A549 (cell line): Measurements from ENCODE around the gene OPN5. TPM values are rescaled to one million over a fixed set of nuclear protein-coding genes. Genes with fewer than 3 reads are reported as not detected.

Experiments
- ATAC-seq, 2 experiments: fragments of 200-7000 bp in 1 of 2; fragments of >200 bp in 1 of 2; cut with Nextera tagmentation in 1 of 2; cut with Tn5 transposase in 1 of 2; 3 replicates each; pipeline versions ENCODE4 v1.8.0 to v1.9.1; 2018 to 2020; ENCODE audit warnings: mild to moderate bottlenecking in 1 of 2, moderate library complexity in 1 of 2
- CTCF ChIA-PET: fragments of 300-600 bp; sonication (Branson Sonifier 250); formaldehyde crosslinking; extraction: SDS; loops from one replicate; lab custom pipeline; 2021; ENCODE audit warnings: antibody characterized with exemption, inconsistent platforms; lab: Yijun Ruan, JAX
- POLR2A ChIA-PET: fragments of 350-600 bp; formaldehyde crosslinking; extraction: SDS; loops from one replicate; lab custom pipeline; 2021; ENCODE audit warnings: antibody characterized with exemption, inconsistent platforms; lab: Yijun Ruan, JAX
- DNase-seq, 2 experiments: peaks; one replicate each; pipeline versions ENCODE4 v3.0.0 to v3.0.0-alpha.2; 2011 to 2016; ENCODE audit warnings: low read depth in 1 of 2, low spot score in 1 of 2
- FAIRE-seq: peaks from 2 replicates; lab custom pipeline; 2011; peaks lifted over from hg19 to GRCh38; lab: Jason Lieb, UNC
- H3K27ac ChIP-seq, 2 experiments: fragments of >200 bp; sonication (Bioruptor Twin); formaldehyde crosslinking; 3 replicates each; pipeline ENCODE4 v1.5.1; 2016 to 2017
- H3K4me1 ChIP-seq: fragments of >200 bp; sonication (Bioruptor Twin); formaldehyde crosslinking; 3 replicates; pipeline ENCODE4 v1.6.1; 2016
- H3K4me2 ChIP-seq: fragments of >200 bp; sonication (Bioruptor Twin); formaldehyde crosslinking; 3 replicates; pipeline ENCODE4 v1.6.1; 2016
- H3K4me3 ChIP-seq: fragments of >200 bp; sonication (Bioruptor Twin); formaldehyde crosslinking; 3 replicates; pipeline ENCODE4 v1.5.1; 2016
- H3K9me3 ChIP-seq: fragments of >200 bp; sonication (Bioruptor Twin); formaldehyde crosslinking; 3 replicates; pipeline ENCODE4 v1.6.1; 2016
- BHLHE40 ChIP-seq: IDR thresholded peaks from 2 replicates; pipeline ENCODE4 v1.6.1; 2012; ENCODE audit warnings: low read depth, low read length, inconsistent platforms
- CBX8 ChIP-seq: fragments of 200-600 bp; sonication (generic); IDR thresholded peaks from 2 replicates; pipeline ENCODE4 v1.6.1; 2016
- CEBPB ChIP-seq, 2 experiments: fragments of >200 bp in 1 of 2; sonication (Bioruptor Twin) in 1 of 2; formaldehyde crosslinking in 1 of 2; IDR thresholded peaks; 2 replicates each; pipeline ENCODE4 v1.6.1; 2012 to 2016
- CHD4 ChIP-seq: fragments of 200-600 bp; sonication (generic); IDR thresholded peaks from 2 replicates; pipeline ENCODE4 v1.6.1; 2016; ENCODE audit warnings: antibody characterized with exemption, mild to moderate bottlenecking, borderline replicate concordance
- EHF ChIP-seq: fragments of 250-450 bp; sonication (Bioruptor Pico); IDR thresholded peaks from 2 replicates; pipeline ENCODE4 v1.5.0; 2020; ENCODE audit warnings: mild to moderate bottlenecking
- EHMT2 ChIP-seq: fragments of 200-600 bp; sonication (generic); IDR thresholded peaks from 2 replicates; pipeline ENCODE4 v1.6.1; 2016; ENCODE audit warnings: antibody characterized with exemption, low read depth, mild to moderate bottlenecking, moderate library complexity
- ELK1 ChIP-seq: fragments of 150-350 bp; IDR thresholded peaks from 2 replicates; pipeline ENCODE4 v1.6.1; 2014; ENCODE audit warnings: low read depth, mild to moderate bottlenecking, low read length
- EP300 ChIP-seq, 2 experiments: fragments of >200 bp; sonication (Bioruptor Twin); formaldehyde crosslinking; IDR thresholded peaks; 2 replicates in 1 of 2; 3 replicates in 1 of 2; pipeline ENCODE4 v1.6.1; 2016 to 2017
- FOSL2 ChIP-seq, 2 experiments: fragments of 450-650 bp in 1 of 2; fragments of >200 bp in 1 of 2; sonication (Bioruptor Twin) in 1 of 2; formaldehyde crosslinking; IDR thresholded peaks; 2 replicates each; pipeline versions ENCODE4 v1.5.0 to v1.6.1; 2016 to 2020; ENCODE audit warnings: mild to moderate bottlenecking in 1 of 2, moderate library complexity in 1 of 2
- HDAC2 ChIP-seq: fragments of 200-600 bp; sonication (generic); IDR thresholded peaks from 2 replicates; pipeline ENCODE4 v1.6.1; 2016
- HES2 ChIP-seq: fragments of >200 bp; sonication (Bioruptor Twin); formaldehyde crosslinking; IDR thresholded peaks from 2 replicates; pipeline ENCODE4 v1.6.1; 2016
- HEYL ChIP-seq: fragments of 250-450 bp; sonication (Bioruptor Pico); IDR thresholded peaks from 2 replicates; pipeline ENCODE4 v1.8.0; 2021; ENCODE audit warnings: mild to moderate bottlenecking, moderate library complexity
- HMGXB4 ChIP-seq: fragments of 250-450 bp; sonication (Bioruptor Pico); IDR thresholded peaks from 2 replicates; pipeline ENCODE4 v1.5.0; 2021; ENCODE audit warnings: mild to moderate bottlenecking, moderate library complexity, borderline replicate concordance
- HOXB5 ChIP-seq: fragments of 250-450 bp; sonication (Bioruptor Pico); IDR thresholded peaks from 2 replicates; pipeline ENCODE4 v1.5.0; 2020; ENCODE audit warnings: mild to moderate bottlenecking, moderate library complexity
- JUNB ChIP-seq: fragments of >200 bp; sonication (Bioruptor Twin); formaldehyde crosslinking; IDR thresholded peaks from 2 replicates; pipeline ENCODE4 v1.6.1; 2016
- KDM1A ChIP-seq: fragments of 200-600 bp; sonication (generic); IDR thresholded peaks from 2 replicates; pipeline ENCODE4 v1.6.1; 2016; ENCODE audit warnings: low read depth, mild to moderate bottlenecking
- MAFK ChIP-seq: fragments of 450-650 bp; IDR thresholded peaks from 2 replicates; pipeline ENCODE4 v1.6.1; 2014; ENCODE audit not compliant: partially characterized antibody
- MAZ ChIP-seq: fragments of 150-350 bp; IDR thresholded peaks from 2 replicates; pipeline ENCODE4 v1.6.1; 2014; ENCODE audit warnings: antibody characterized with exemption, low read depth, low read length, borderline replicate concordance
- NFE2L2 ChIP-seq: fragments of 150-350 bp; conservative IDR thresholded peaks from 2 replicates; pipeline ENCODE4 v1.6.1; 2014; ENCODE audit warnings: low read length
- NPAS2 ChIP-seq: fragments of 250-450 bp; sonication (Bioruptor Pico); IDR thresholded peaks from 2 replicates; pipeline ENCODE4 v1.8.0; 2022; ENCODE audit warnings: mild to moderate bottlenecking, moderate library complexity, borderline replicate concordance
- PBX3 ChIP-seq: IDR thresholded peaks from 2 replicates; pipeline ENCODE4 v1.6.1; 2012
- PHF8 ChIP-seq: fragments of 200-600 bp; sonication (generic); IDR thresholded peaks from 2 replicates; pipeline ENCODE4 v1.6.1; 2016; ENCODE audit warnings: low read depth, mild to moderate bottlenecking, antibody characterized with exemption, moderate library complexity, borderline replicate concordance
- POLR2A ChIP-seq: IDR thresholded peaks from 2 replicates; pipeline ENCODE4 v1.6.1; 2012; ENCODE audit warnings: mild to moderate bottlenecking, low read length
- RAD21 ChIP-seq, 2 experiments: fragments of >200 bp in 1 of 2; sonication (Bioruptor Twin) in 1 of 2; formaldehyde crosslinking in 1 of 2; IDR thresholded peaks in 1 of 2; conservative IDR thresholded peaks in 1 of 2; 2 replicates in 1 of 2; 3 replicates in 1 of 2; pipeline ENCODE4 v1.6.1; 2012 to 2018; ENCODE audit warnings: inconsistent platforms in 1 of 2
- RARB ChIP-seq: fragments of 250-450 bp; sonication (Bioruptor Pico); IDR thresholded peaks from 2 replicates; pipeline ENCODE4 v1.8.0; 2021; ENCODE audit warnings: mild to moderate bottlenecking, moderate library complexity
- RNF2 ChIP-seq: fragments of 200-600 bp; sonication (generic); IDR thresholded peaks from 2 replicates; pipeline ENCODE4 v1.6.1; 2016; ENCODE audit warnings: low read depth, mild to moderate bottlenecking, antibody characterized with exemption, moderate library complexity, borderline replicate concordance
- SMC3 ChIP-seq: fragments of >200 bp; sonication (Bioruptor Twin); formaldehyde crosslinking; IDR thresholded peaks from 3 replicates; pipeline ENCODE4 v1.6.1; 2018; ENCODE audit warnings: inconsistent platforms
- TP53 ChIP-seq: fragments of 250-450 bp; sonication (Bioruptor Pico); IDR thresholded peaks from 2 replicates; pipeline ENCODE4 v1.5.0; 2021; ENCODE audit warnings: mild to moderate bottlenecking, moderate library complexity
- ZC3H11A ChIP-seq: fragments of 450-650 bp; IDR thresholded peaks from 2 replicates; pipeline ENCODE4 v1.6.1; 2014; ENCODE audit warnings: antibody characterized with exemption, mild to moderate bottlenecking
- ZFP36 ChIP-seq: fragments of 450-650 bp; IDR thresholded peaks from 2 replicates; pipeline ENCODE4 v1.6.1; 2014; ENCODE audit warnings: borderline replicate concordance; ENCODE audit not compliant: partially characterized antibody
- WGBS: methylation state at CpG from one replicate; pipeline ENCODE4 v1.1.6; 2017; ENCODE audit errors: missing lambda C conversion rate; 5-methylcytosine and 5-hydroxymethylcytosine counted together
- polyA plus RNA-seq, 4 experiments: library from polyadenylated mRNA; depleted of rRNA in 3 of 4; stranded (reverse); fragments of >200 nt; fragmentation: RNase III in 1 of 4; extraction: RNeasy Plus Mini Kit Qiagen cat#74134 plus additional on column Dnase treatment in 1 of 4; gene quantifications; 2 replicates in 3 of 4; 3 replicates in 1 of 4; pipeline ENCODE4 v1.2.3, GENCODE V29; 2011 to 2017

The OPN5 gene
- polyA plus RNA-seq, 2 of the 4 experiments (the other 2 are of a cell fraction), result not detected

- DNase-seq, result no peak
- Histone ChIP-seq H3K4me2 (no peak overlapping the region), H3K4me3 (no peak overlapping the region), H3K27ac (no peak overlapping the region), H3K4me1 (no peaks in the 10 kb centered on the region), H3K9me3 (no peaks in the 10 kb centered on the region)
- FAIRE-seq, result no peak
- ATAC-seq, result no peak
- TF ChIP-seq MAZ (no peak), PHF8 (no peak), CHD4 (no peak), RNF2 (no peak), FOSL2 (IDR thresholded peaks at IDR 0.05) (no peak), FOSL2 (CRISPR knock-in tag; IDR thresholded peaks at IDR 0.05) (no peak), EP300 (IDR thresholded peaks at IDR 0.05) (no peak), JUNB (no peak), SMC3 (no peak), CEBPB (IDR thresholded peaks at IDR 0.05) (no peak), PBX3 (no peak), NFE2L2 (no peak), ZFP36 (no peak), EHMT2 (no peak), CBX8 (no peak), HMGXB4 (CRISPR knock-in tag) (no peak), HES2 (no peak), HOXB5 (CRISPR knock-in tag) (no peak), EHF (CRISPR knock-in tag) (no peak)
- POLR2A ChIA-PET, result no interaction called here
- WGBS, result 39% methylated on average over 2 of the region's 2 CpGs
- CTCF ChIA-PET, result interaction anchor here (2.4 kb wide), 1 partner anchor 14 kb away, joined by 7 read pairs; no protein-coding TSS in a partner anchor
These were observed 20.2 kb downstream of the OPN5 start for GRCh38 chr6:47801984-47802383.

GRCh38 chr6:47804821-47805220, 23.0 kb downstream of the OPN5 start:
- FAIRE-seq (no peak), DNase-seq (no peak), ATAC-seq (no peak)
- Histone ChIP-seq H3K4me2 (no peak overlapping the region), H3K4me1 (no peaks in the 10 kb centered on the region), H3K4me3 (no peak overlapping the region), H3K9me3 (no peaks in the 10 kb centered on the region), H3K27ac (no peak overlapping the region)
- TF ChIP-seq POLR2A (no peak), KDM1A (no peak), ELK1 (no peak), RAD21 (conservative IDR thresholded peaks at IDR 0.05 in 1 of 2, IDR thresholded peaks at IDR 0.05 in 1 of 2) (no peak), TP53 (CRISPR knock-in tag) (no peak), HEYL (CRISPR knock-in tag) (no peak), MAFK (no peak), CEBPB (IDR thresholded peaks at IDR 0.05) (no peak), RARB (no peak), HDAC2 (no peak), ZFP36 (no peak), NPAS2 (no peak), ZC3H11A (no peak), CBX8 (no peak), BHLHE40 (no peak), HOXB5 (CRISPR knock-in tag) (no peak), CHD4 (no peak), FOSL2 (IDR thresholded peaks at IDR 0.05) (no peak), FOSL2 (CRISPR knock-in tag; IDR thresholded peaks at IDR 0.05) (no peak)
- CTCF ChIA-PET, result interaction anchor here (1.6 kb wide), 1 partner anchor 17 kb away, joined by 5 read pairs; no protein-coding TSS in a partner anchor
- WGBS, result 55% methylated on average over 2 of the region's 2 CpGs
- POLR2A ChIA-PET, result no interaction called here
